Measurements from ENCODE around the gene ACER1.

ACER1 gene

DNA sequence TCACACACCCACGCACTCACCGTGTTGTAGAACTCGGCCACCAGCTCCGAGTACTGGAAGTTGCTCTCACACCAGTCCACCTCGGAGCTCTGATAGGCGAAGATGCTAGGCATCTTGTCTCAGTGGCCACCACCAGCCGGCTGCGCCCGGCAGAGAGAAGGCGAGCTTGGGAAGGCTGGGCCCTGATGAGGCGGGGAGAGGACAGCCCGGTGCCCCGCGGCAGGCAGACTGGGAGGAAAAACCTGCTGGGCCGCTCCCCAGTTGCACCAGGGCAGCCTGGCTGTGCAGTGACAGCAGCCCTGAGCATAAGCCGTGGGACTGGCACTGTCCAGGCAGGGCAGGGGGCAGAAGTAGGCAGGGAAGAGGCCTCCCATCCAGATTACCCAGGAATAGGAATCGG, at the start of gene ACER1:
Gene ACER1 (minus strand): TSS at position 174 of the 400 bp plus-strand sequence. CDS start 61 bp downstream, at position 113.
- POLR2A ChIA-PET = no interaction called here
- DNase-seq (ENCODE audit: low read depth, low spot score) = no peak
- CTCF ChIA-PET = no interaction called here
- H3K4me3 ChIP-seq (ENCODE audit: low read depth, low read length) = no peak within 1 kb of the TSS
- TF ChIP-seq CTCF (IDR thresholded peaks at IDR 0.05; ENCODE audit: insufficient read depth, low read length, missing control alignments) = no peak

GRCh38 chr19:6383188-6383587, 49.8 kb upstream of the ACER1 start:
- DNase-seq (ENCODE audit: low read depth, low spot score) = no peak
- POLR2A ChIA-PET = no interaction called here
- no peak for TF ChIP-seq CTCF (IDR thresholded peaks at IDR 0.05; ENCODE audit: insufficient read depth, low read length, missing control alignments)
- CTCF ChIA-PET = no interaction called here
- no peak overlapping the region for H3K4me3 ChIP-seq (ENCODE audit: low read depth, low read length)

- ChIA-PET POLR2A (no interaction called here), CTCF (no interaction called here)
- DNase-seq (ENCODE audit: low read depth, low spot score) = no peak
- TF ChIP-seq CTCF (IDR thresholded peaks at IDR 0.05; ENCODE audit: insufficient read depth, low read length, missing control alignments) = no peak
- H3K4me3 ChIP-seq (ENCODE audit: low read depth, low read length) = no peak overlapping the region
Observed at GRCh38 chr19:6381030-6381750, 47.8 kb upstream of the ACER1 start.

DNA sequence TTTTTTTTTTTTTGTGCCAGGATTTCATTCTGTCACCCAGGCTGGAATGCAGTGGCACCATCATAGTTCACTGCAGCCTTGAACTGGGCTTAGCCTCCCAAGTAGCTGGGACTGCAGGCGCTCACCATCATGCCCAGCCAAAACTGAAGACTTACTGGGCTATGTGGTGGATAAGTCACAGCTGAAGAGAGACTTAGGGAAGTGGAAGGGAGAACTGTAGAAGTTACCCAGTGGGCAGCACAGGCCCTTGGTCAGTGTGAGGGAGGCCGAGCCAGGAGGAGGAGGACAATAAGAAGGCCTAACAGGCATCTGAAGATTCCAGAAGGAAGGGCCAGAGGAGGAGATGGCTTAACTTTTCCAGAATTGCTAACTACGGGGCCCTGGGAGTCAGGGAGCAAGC, 46.3 kb upstream of the ACER1 start:
- POLR2A ChIA-PET = no interaction called here
- CTCF ChIA-PET = interaction anchor here (1.3 kb wide), 1 partner anchor 161 kb away, joined by 3 read pairs; no protein-coding TSS in a partner anchor

DNA sequence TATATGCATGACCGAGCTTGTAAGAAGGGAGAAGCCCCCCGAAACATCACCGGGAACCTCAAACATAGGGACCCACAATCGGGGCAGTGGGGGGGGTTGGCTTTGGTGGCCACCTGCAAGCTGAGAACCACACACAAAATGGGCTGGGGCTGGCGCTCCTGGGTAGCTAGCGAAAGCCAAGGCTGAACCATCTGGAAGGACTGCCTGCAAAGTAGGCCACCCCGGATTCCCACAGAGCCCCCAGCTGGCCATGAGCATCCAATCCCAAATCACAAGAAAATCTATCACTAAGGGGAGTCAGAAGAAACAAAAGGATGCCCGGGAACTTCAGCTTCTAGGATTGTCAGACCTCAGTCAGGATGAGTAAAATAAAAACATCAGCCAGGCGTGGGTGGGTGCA, 45.1 kb upstream of the ACER1 start:
- no peak for TF ChIP-seq CTCF (IDR thresholded peaks at IDR 0.05; ENCODE audit: insufficient read depth, low read length, missing control alignments)
- no peak for DNase-seq (ENCODE audit: low read depth, low spot score)
- ChIA-PET POLR2A (interaction anchor here (0.6 to 1.6 kb wide), 3 partner anchors 15 to 1690 kb away, joined by 3 to 4 read pairs (median 4); no protein-coding TSS in a partner anchor), CTCF (interaction anchor here (1.3 kb wide), 1 partner anchor 160 kb away, joined by 3 read pairs; no protein-coding TSS in a partner anchor)
- H3K4me3 ChIP-seq (ENCODE audit: low read depth, low read length) = no peak overlapping the region

More for the DNA sequence above, 46.3 kb upstream of the ACER1 start:
- TF ChIP-seq CTCF (IDR thresholded peaks at IDR 0.05; ENCODE audit: insufficient read depth, low read length, missing control alignments) = no peak
- no peak for DNase-seq (ENCODE audit: low read depth, low spot score)
- H3K4me3 ChIP-seq (ENCODE audit: low read depth, low read length) = no peak overlapping the region

- CTCF ChIA-PET = no interaction called here
- DNase-seq (ENCODE audit: low read depth, low spot score) = peak; percentile 23
- TF ChIP-seq CTCF (IDR thresholded peaks at IDR 0.05; ENCODE audit: insufficient read depth, low read length, missing control alignments) = no peak
- POLR2A ChIA-PET = interaction anchor here (0.6 to 1.6 kb wide), 2 partner anchors 16 to 1689 kb away, joined by 3 to 4 read pairs; no protein-coding TSS in a partner anchor
- no peak overlapping the region for H3K4me3 ChIP-seq (ENCODE audit: low read depth, low read length)
Observed at GRCh38 chr19:6378041-6378440, 44.6 kb upstream of the ACER1 start.

All from AG04449 (cell line).